IMR-90 (cell line): ENCODE measurements around the gene AP3B1. TPM values are rescaled to one million over a fixed set of nuclear protein-coding genes. Genes with fewer than 3 reads are reported as not detected.

Source experiments
- ATAC-seq: fragments of 200-7000 bp; cut with Tn5 transposase; 2 replicates; pipeline ENCODE4 v1.9.1; 2020; ENCODE audit warnings: low read depth, mild to moderate bottlenecking, moderate library complexity
- BruUV-seq: library from RNA; stranded (reverse); fragments of 400-500 nt; replicated peaks from 2 replicates; lab custom pipeline; 2021; lab: Mats Ljungman, UMichigan
- CTCF ChIA-PET: fragments of 300-600 bp; formaldehyde crosslinking; extraction: SDS; loops from one replicate; lab custom pipeline; 2021; ENCODE audit warnings: antibody characterized with exemption; lab: Yijun Ruan, JAX
- POLR2A ChIA-PET: fragments of 300-600 bp; sonication (Branson Sonifier 250); formaldehyde crosslinking; loops from one replicate; lab custom pipeline; 2022; ENCODE audit warnings: antibody characterized with exemption; ENCODE audit not compliant: unreplicated experiment; lab: Charles Lee
- DNase-seq: peaks from one replicate; pipeline ENCODE4 v3.0.0; 2013
- H2AFZ ChIP-seq: replicated peaks from 2 replicates; pipeline ENCODE3; 2013; ENCODE audit warnings: low read length, mild to moderate bottlenecking; ENCODE audit not compliant: poor library complexity
- H2AK5ac ChIP-seq: 2 replicates; pipeline ENCODE4 v1.6.1; 2013; ENCODE audit warnings: low read depth, low read length, inconsistent platforms
- H2AK9ac ChIP-seq: replicated peaks from 2 replicates; pipeline ENCODE3; 2013; ENCODE audit warnings: mild to moderate bottlenecking, low read depth, low read length, moderate library complexity; ENCODE audit not compliant: poor library complexity
- H2BK120ac ChIP-seq: 2 replicates; pipeline ENCODE4 v1.6.1; 2013; ENCODE audit warnings: low read depth, low read length, inconsistent platforms
- H2BK15ac ChIP-seq: 3 replicates; pipeline ENCODE4 v1.6.1; 2013; ENCODE audit warnings: low read depth, low read length, inconsistent platforms
- H2BK20ac ChIP-seq: 2 replicates; pipeline ENCODE4 v1.6.1; 2013; ENCODE audit warnings: low read depth, mild to moderate bottlenecking, inconsistent platforms, low read length, moderate library complexity
- H2BK5ac ChIP-seq: 2 replicates; pipeline ENCODE4 v1.6.1; 2013; ENCODE audit warnings: mild to moderate bottlenecking, low read depth, low read length, inconsistent platforms; ENCODE audit not compliant: poor library complexity, severe bottlenecking
- H3K14ac ChIP-seq: replicated peaks from 2 replicates; pipeline ENCODE4 v1.6.1; 2013; ENCODE audit warnings: low read depth, low read length, inconsistent platforms
- H3K18ac ChIP-seq: 2 replicates; pipeline ENCODE4 v1.6.1; 2013; ENCODE audit warnings: low read depth, low read length, control low read depth
- H3K23ac ChIP-seq: 2 replicates; pipeline ENCODE4 v1.6.1; 2013; ENCODE audit warnings: low read depth, low read length, inconsistent platforms
- H3K27ac ChIP-seq: 2 replicates; pipeline ENCODE4 v1.5.1; 2013; ENCODE audit warnings: mild to moderate bottlenecking, control low read depth, low read length; ENCODE audit not compliant: insufficient read depth
- H3K27me3 ChIP-seq: 2 replicates; pipeline ENCODE4 v1.6.1; 2013; ENCODE audit warnings: low read length; ENCODE audit not compliant: control insufficient read depth, insufficient read depth
- H3K36me3 ChIP-seq: 2 replicates; pipeline ENCODE4 v1.6.1; 2013; ENCODE audit warnings: low read length, mixed read lengths; ENCODE audit not compliant: control insufficient read depth, insufficient read depth
- H3K4ac ChIP-seq: 2 replicates; pipeline ENCODE4 v1.6.1; 2013; ENCODE audit warnings: low read depth, low read length, inconsistent platforms
- H3K4me1 ChIP-seq: 2 replicates; pipeline ENCODE4 v1.6.1; 2013; ENCODE audit warnings: low read length, mixed read lengths; ENCODE audit not compliant: control insufficient read depth, insufficient read depth
- H3K4me2 ChIP-seq: 2 replicates; pipeline ENCODE4 v1.6.1; 2013; ENCODE audit warnings: low read depth, mild to moderate bottlenecking, control low read depth, low read length, moderate library complexity
- H3K4me3 ChIP-seq: 2 replicates; pipeline ENCODE4 v1.5.1; 2013; ENCODE audit warnings: low read depth, mild to moderate bottlenecking, control low read depth, low read length, moderate library complexity; ENCODE audit not compliant: insufficient read depth
- H3K56ac ChIP-seq: 2 replicates; pipeline ENCODE4 v1.6.1; 2013; ENCODE audit warnings: low read length, inconsistent platforms; ENCODE audit not compliant: insufficient read depth; ENCODE audit errors: extremely low read depth
- H3K79me1 ChIP-seq, 2 experiments: 2 replicates each; pipeline ENCODE4 v1.6.1; 2013; ENCODE audit warnings: low read length in 2 of 2, inconsistent platforms in 1 of 2, low read depth in 1 of 2
- H3K9ac ChIP-seq: 2 replicates; pipeline ENCODE4 v1.6.1; 2013; ENCODE audit warnings: low read depth, low read length, control low read depth
- H3K9me1 ChIP-seq: 2 replicates; pipeline ENCODE4 v1.6.1; 2013; ENCODE audit warnings: low read length, inconsistent platforms; ENCODE audit not compliant: insufficient read depth
- H3K9me3 ChIP-seq: 2 replicates; pipeline ENCODE4 v1.6.1; 2013; ENCODE audit warnings: low read length; ENCODE audit not compliant: control insufficient read depth, insufficient read depth
- H4K20me1 ChIP-seq: 2 replicates; pipeline ENCODE4 v1.6.1; 2013; ENCODE audit warnings: low read length, inconsistent platforms; ENCODE audit not compliant: insufficient read depth
- H4K5ac ChIP-seq: 2 replicates; pipeline ENCODE4 v1.6.1; 2013; ENCODE audit warnings: mild to moderate bottlenecking, low read depth, low read length, control low read depth
- H4K8ac ChIP-seq, 2 experiments: 2 replicates each; pipeline ENCODE4 v1.6.1; 2013; ENCODE audit warnings: low read depth in 2 of 2, low read length in 2 of 2, control low read depth in 1 of 2, inconsistent platforms in 1 of 2
- H4K91ac ChIP-seq: 2 replicates; pipeline ENCODE4 v1.6.1; 2013; ENCODE audit warnings: low read depth, low read length, inconsistent platforms; ENCODE audit not compliant: insufficient read depth
- BHLHE40 ChIP-seq: fragments of 150-350 bp; IDR thresholded peaks from 2 replicates; pipeline ENCODE4 v1.6.1; 2016; ENCODE audit warnings: mild to moderate bottlenecking, low read depth, low read length
- CEBPB ChIP-seq: IDR thresholded peaks from 2 replicates; pipeline ENCODE4 v1.6.1; 2012; ENCODE audit warnings: low read depth, low read length, improper control_type of control experiment
- NFE2L2 ChIP-seq: fragments of 150-350 bp; IDR thresholded peaks from 2 replicates; pipeline ENCODE4 v1.6.1; 2016; ENCODE audit warnings: low read depth, mild to moderate bottlenecking, low read length
- RAD21 ChIP-seq: IDR thresholded peaks from 2 replicates; pipeline ENCODE4 v1.6.1; 2012; ENCODE audit warnings: low read length, improper control_type of control experiment
- WGBS, 2 experiments: methylation state at CpG; one replicate each; pipeline versions ENCODE4 v1.1.5 to v1.1.7; 2013; ENCODE audit warnings: missing lambda C conversion rate in 2 of 2; ENCODE audit not compliant: insufficient read length in 1 of 2; ENCODE audit errors: extremely low coverage in 2 of 2; 5-methylcytosine and 5-hydroxymethylcytosine counted together
- dilution Hi-C: fragments of 300-500 bp; cut with HindIII; formaldehyde crosslinking; loops from one replicate; pipeline ENCODE4 v1.14.3; 2018; ENCODE audit warnings: low sequenced_read_pairs; ENCODE audit not compliant: unreplicated experiment
- in situ Hi-C: fragments of 300-500 bp; cut with MboI; formaldehyde crosslinking; loops from 3 replicates; pipeline ENCODE4 v1.14.3; 2019; ENCODE audit warnings: low sequenced_read_pairs, inconsistent platforms, mixed read lengths
- intact Hi-C: fragments of 100-400 bp; cut with micrococcal nuclease; formaldehyde crosslinking; loops from 2 replicates; pipeline ENCODE4 v1.10.0; 2022
- polyA plus RNA-seq, 3 experiments: library from polyadenylated mRNA; depleted of rRNA; stranded (reverse); fragments of >200 nt; gene quantifications; 2 replicates each; pipeline ENCODE4 v1.2.3, GENCODE V29; 2012; ENCODE audit warnings: low replicate concordance in 1 of 3
- total RNA-seq: library from RNA; depleted of rRNA; stranded (reverse); fragments of >200 nt; gene quantifications from 2 replicates; pipeline ENCODE4 v1.2.3, GENCODE V29; 2012

Gene AP3B1
- total and polyA plus RNA-seq, 2 of the 4 experiments (the other 2 are of a cell fraction): 33.1 to 59.0 TPM

DNA sequence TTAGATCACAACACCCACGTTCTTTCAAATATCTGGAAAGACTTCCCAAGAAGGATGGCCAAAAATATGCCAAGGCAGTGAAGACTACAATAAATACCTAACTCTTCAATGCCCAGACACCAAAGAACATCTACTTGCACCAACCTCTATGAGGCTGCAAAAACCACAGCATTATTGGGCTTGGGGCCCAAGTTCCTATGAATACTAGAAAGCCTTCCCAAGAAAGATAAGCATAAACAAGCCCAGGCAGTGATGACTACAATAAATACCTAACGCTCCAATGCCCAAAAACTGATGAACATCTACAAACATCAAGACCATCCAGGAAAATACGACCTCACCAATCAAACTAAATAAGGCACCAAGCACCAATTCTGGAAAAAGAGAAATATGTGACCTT is 41.3 kb downstream of the AP3B1 start:
- Histone ChIP-seq H2AFZ (no peak overlapping the region), H3K27ac (no peak overlapping the region), H2BK15ac (no peak overlapping the region), H3K9me1 (no peaks in the 10 kb centered on the region), H2BK20ac (no peak overlapping the region), H3K56ac (no peak overlapping the region), H4K8ac (no peak overlapping the region), H2AK5ac (no peak overlapping the region), H3K18ac (no peak overlapping the region), H2AK9ac (no peak overlapping the region), H4K91ac (no peak overlapping the region), H3K23ac (no peak overlapping the region), H3K4me1 (no peaks in the 10 kb centered on the region), H3K27me3 (no peaks in the 10 kb centered on the region), H4K20me1 (peaks cover 16% of the 10 kb centered on the region), H3K79me1 (peaks cover 29 to 42% of the 10 kb centered on the region in 2 experiments), H2BK120ac (no peak overlapping the region), H4K5ac (no peak overlapping the region), H3K4me3 (no peak overlapping the region), H3K9ac (no peak overlapping the region), H3K9me3 (no peaks in the 10 kb centered on the region), H3K14ac (no peak overlapping the region), H3K4me2 (no peak overlapping the region), H2BK5ac (no peak overlapping the region), H3K36me3 (peaks cover 8% of the 10 kb centered on the region; the same call in 1 of the 2 replicates), H3K4ac (no peak overlapping the region)
- peak; percentile 19 for DNase-seq
- POLR2A ChIA-PET: no interaction called here
- CTCF ChIA-PET: no interaction called here
- 100% methylated on average over 1 of the region's 3 CpGs; no CpG with 5 or more reads in 1 of the 2 experiments for WGBS, 2 experiments
- in situ Hi-C loops: loop anchor here (25.0 kb wide), 1 partner anchor 691 kb away; no protein-coding TSS in a partner anchor
- no peak for ATAC-seq
- intact Hi-C loops: no loop called here
- no peak for TF ChIP-seq CEBPB
- TF ChIP-seq RAD21: no peak
- no peak for TF ChIP-seq NFE2L2
- no peak for TF ChIP-seq BHLHE40
- dilution Hi-C loops: no loop called here
- no TSS peak for BruUV-seq
